Trophoblast cell (in vitro differentiated cells and primary cell): ENCODE results near the gene CSRP1.

ENCODE experiments used
- DNase-seq, 2 donors: peaks; one replicate each; pipeline ENCODE4 v3.0.0-alpha.2; 2016
- H2AFZ ChIP-seq: 2 replicates; pipeline ENCODE4 v1.6.1; 2013; ENCODE audit warnings: low read length, moderate library complexity, mild to moderate bottlenecking; ENCODE audit not compliant: insufficient read depth, poor library complexity
- H2AK5ac ChIP-seq: 2 replicates; pipeline ENCODE4 v1.6.1; 2013; ENCODE audit warnings: mild to moderate bottlenecking, low read length
- H2BK120ac ChIP-seq: 2 replicates; pipeline ENCODE4 v1.6.1; 2013; ENCODE audit warnings: low read length, mild to moderate bottlenecking, moderate library complexity; ENCODE audit not compliant: insufficient read depth, poor library complexity
- H2BK12ac ChIP-seq: 2 replicates; pipeline ENCODE4 v1.6.1; 2013; ENCODE audit warnings: mild to moderate bottlenecking, low read length, moderate library complexity
- H2BK5ac ChIP-seq: 2 replicates; pipeline ENCODE4 v1.6.1; 2013; ENCODE audit warnings: low read length, low read depth, moderate library complexity, mild to moderate bottlenecking; ENCODE audit not compliant: poor library complexity
- H3K14ac ChIP-seq: 2 replicates; pipeline ENCODE4 v1.6.1; 2013; ENCODE audit warnings: mild to moderate bottlenecking, low read length
- H3K18ac ChIP-seq: 2 replicates; pipeline ENCODE4 v1.6.1; 2013; ENCODE audit warnings: mild to moderate bottlenecking, low read length
- H3K23ac ChIP-seq: 2 replicates; pipeline ENCODE4 v1.6.1; 2013; ENCODE audit warnings: low read length
- H3K27ac ChIP-seq: 2 replicates; pipeline ENCODE4 v1.5.1; 2013; ENCODE audit warnings: low read depth, mild to moderate bottlenecking, inconsistent platforms, low read length, moderate library complexity
- H3K27me3 ChIP-seq: 2 replicates; pipeline ENCODE4 v1.6.1; 2013; ENCODE audit warnings: inconsistent platforms, mild to moderate bottlenecking, low read length, moderate library complexity; ENCODE audit not compliant: insufficient read depth
- H3K36me3 ChIP-seq, 2 experiments: 1 replicate in 1 of 2; 2 replicates in 1 of 2; pipeline ENCODE4 v1.6.1; 2013; ENCODE audit warnings: low read length in 2 of 2, mild to moderate bottlenecking in 2 of 2, moderate library complexity in 1 of 2; ENCODE audit not compliant: insufficient read depth in 2 of 2, control insufficient read depth in 1 of 2
- H3K4ac ChIP-seq: 2 replicates; pipeline ENCODE4 v1.6.1; 2013; ENCODE audit warnings: low read depth, mild to moderate bottlenecking, low read length, moderate library complexity
- H3K4me1 ChIP-seq, 2 experiments: 1 replicate in 1 of 2; 2 replicates in 1 of 2; pipeline ENCODE4 v1.6.1; 2013; ENCODE audit warnings: low read length in 2 of 2, mild to moderate bottlenecking in 2 of 2, moderate library complexity in 1 of 2; ENCODE audit not compliant: insufficient read depth in 2 of 2, control insufficient read depth in 1 of 2
- H3K4me2 ChIP-seq: 2 replicates; pipeline ENCODE4 v1.6.1; 2013; ENCODE audit warnings: inconsistent platforms, mild to moderate bottlenecking, low read length, moderate library complexity
- H3K4me3 ChIP-seq: 2 replicates; pipeline ENCODE4 v1.5.1; 2013; ENCODE audit warnings: mild to moderate bottlenecking, low read depth, low read length, inconsistent platforms
- H3K79me1 ChIP-seq: one replicate; pipeline ENCODE4 v1.6.1; 2013; ENCODE audit warnings: low read length
- H3K79me2 ChIP-seq: 2 replicates; pipeline ENCODE4 v1.6.1; 2013; ENCODE audit warnings: low read length, mild to moderate bottlenecking; ENCODE audit not compliant: control insufficient read depth, insufficient read depth, poor library complexity
- H3K9ac ChIP-seq: 2 replicates; pipeline ENCODE4 v1.6.1; 2013; ENCODE audit warnings: mild to moderate bottlenecking, low read length
- H3K9me3 ChIP-seq: 2 replicates; pipeline ENCODE4 v1.6.1; 2013; ENCODE audit warnings: low read depth, mild to moderate bottlenecking, control low read depth, inconsistent platforms, low read length; ENCODE audit not compliant: insufficient read depth
- H4K12ac ChIP-seq: 2 replicates; pipeline ENCODE4 v1.6.1; 2013; ENCODE audit warnings: low read depth, mild to moderate bottlenecking, low read length, moderate library complexity
- H4K8ac ChIP-seq: 2 replicates; pipeline ENCODE4 v1.6.1; 2013; ENCODE audit warnings: low read depth, mild to moderate bottlenecking, low read length, moderate library complexity
- H4K91ac ChIP-seq: one replicate; pipeline ENCODE4 v1.6.1; 2013; ENCODE audit warnings: low read depth, mild to moderate bottlenecking, low read length, moderate library complexity
- WGBS: extraction: QIAGEN DNeasy Blood & Tissue Kit; methylation state at CpG from one replicate; pipeline ENCODE4 v1.1.7; 2013; ENCODE audit warnings: missing lambda C conversion rate; ENCODE audit not compliant: insufficient read length, insufficient coverage; ENCODE audit errors: extremely low coverage; 5-methylcytosine and 5-hydroxymethylcytosine counted together

The CSRP1 gene

DNA sequence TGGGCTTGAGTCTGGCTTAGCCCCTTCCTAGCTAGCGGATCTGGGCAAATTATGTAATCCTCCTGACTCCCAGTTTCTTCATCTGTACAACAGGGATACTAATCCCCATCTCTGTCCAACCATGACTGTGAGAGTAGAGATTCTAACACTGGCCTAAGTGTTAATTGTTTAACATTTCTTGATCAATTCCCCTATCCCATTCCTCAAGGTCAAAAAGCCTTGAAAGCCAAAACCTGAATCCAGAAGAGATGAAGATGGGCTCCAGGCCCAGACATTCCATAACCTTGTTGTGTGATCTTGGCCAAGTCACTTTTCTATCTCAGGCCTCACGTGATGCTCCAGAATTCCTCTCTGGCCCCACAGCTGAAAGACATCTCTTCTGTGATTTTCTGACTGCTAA lies 19.2 kb downstream of the CSRP1 start:
- no CpG with 5 or more reads among the region's 2 CpGs for WGBS
- H3K4me1 ChIP-seq = peaks cover 13 to 15% of the 10 kb centered on the region in 2 experiments
- no peaks in the 10 kb centered on the region for H3K9me3 ChIP-seq
- peaks cover 58 to 82% of the 10 kb centered on the region in 2 experiments for H3K36me3 ChIP-seq
- H3K14ac ChIP-seq = no peak overlapping the region
- no peak overlapping the region for H3K4ac ChIP-seq
- no peak overlapping the region for H3K9ac ChIP-seq
- no peak overlapping the region for H2BK12ac ChIP-seq
- no peak overlapping the region for H3K23ac ChIP-seq
- no peak overlapping the region for H3K27ac ChIP-seq
- no peak overlapping the region for H3K18ac ChIP-seq
- DNase-seq = no peak
- no peak overlapping the region for H4K8ac ChIP-seq
- no peak overlapping the region for H4K12ac ChIP-seq
- no peak overlapping the region for H3K4me2 ChIP-seq
- no peaks in the 10 kb centered on the region for H3K27me3 ChIP-seq
- no peaks in the 10 kb centered on the region for H3K79me2 ChIP-seq
- peaks cover 15% of the 10 kb centered on the region for H3K79me1 ChIP-seq
- no peak overlapping the region for H2AFZ ChIP-seq
- H3K4me3 ChIP-seq = no peak overlapping the region
- no peak overlapping the region for H2BK5ac ChIP-seq
- H4K91ac ChIP-seq = no peak overlapping the region
- H2BK120ac ChIP-seq = no peak overlapping the region
- no peak overlapping the region for H2AK5ac ChIP-seq

DNA sequence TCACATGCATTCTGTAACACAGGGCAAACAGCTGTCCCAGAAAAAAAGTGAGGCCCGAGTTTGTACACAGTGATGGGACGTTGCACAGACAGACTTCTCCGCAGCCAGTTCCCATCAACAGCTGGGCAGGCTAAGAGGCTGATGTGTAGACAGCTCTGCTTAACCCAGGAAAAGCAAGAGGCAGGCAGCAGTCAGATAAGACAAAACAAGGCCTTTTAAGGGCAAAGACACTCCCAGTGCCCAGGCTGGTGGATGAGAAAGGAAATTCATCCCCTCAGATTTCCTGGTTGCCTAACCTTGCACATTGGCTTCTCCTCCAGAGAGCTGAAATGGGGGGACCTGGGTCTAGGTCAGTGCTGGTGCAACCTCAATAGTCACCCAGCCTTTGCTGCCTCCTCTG lies 20.7 kb downstream of the CSRP1 start:
- Histone ChIP-seq H3K4ac (no peak overlapping the region), H3K4me3 (no peak overlapping the region), H3K14ac (no peak overlapping the region), H3K79me1 (peaks cover 22% of the 10 kb centered on the region), H4K12ac (no peak overlapping the region), H3K18ac (peak overlapping the region; percentile 9), H3K4me2 (no peak overlapping the region), H2BK5ac (peak overlapping the region; percentile 5), H3K79me2 (no peaks in the 10 kb centered on the region), H4K8ac (no peak overlapping the region), H2AFZ (no peak overlapping the region), H3K23ac (no peak overlapping the region), H3K9ac (no peak overlapping the region), H3K27ac (peak overlapping the region; percentile 19), H4K91ac (peak overlapping the region; percentile 48), H2BK12ac (peak overlapping the region; percentile 34), H2AK5ac (no peak overlapping the region), H3K36me3 (peaks cover 53 to 73% of the 10 kb centered on the region in 2 experiments), H3K9me3 (no peaks in the 10 kb centered on the region), H2BK120ac (peak overlapping the region; percentile 50), H3K4me1 (peaks cover 14 to 21% of the 10 kb centered on the region in 2 experiments), H3K27me3 (no peaks in the 10 kb centered on the region)
- DNase-seq = no peak
- WGBS = no CpG with 5 or more reads among the region's 3 CpGs

DNA sequence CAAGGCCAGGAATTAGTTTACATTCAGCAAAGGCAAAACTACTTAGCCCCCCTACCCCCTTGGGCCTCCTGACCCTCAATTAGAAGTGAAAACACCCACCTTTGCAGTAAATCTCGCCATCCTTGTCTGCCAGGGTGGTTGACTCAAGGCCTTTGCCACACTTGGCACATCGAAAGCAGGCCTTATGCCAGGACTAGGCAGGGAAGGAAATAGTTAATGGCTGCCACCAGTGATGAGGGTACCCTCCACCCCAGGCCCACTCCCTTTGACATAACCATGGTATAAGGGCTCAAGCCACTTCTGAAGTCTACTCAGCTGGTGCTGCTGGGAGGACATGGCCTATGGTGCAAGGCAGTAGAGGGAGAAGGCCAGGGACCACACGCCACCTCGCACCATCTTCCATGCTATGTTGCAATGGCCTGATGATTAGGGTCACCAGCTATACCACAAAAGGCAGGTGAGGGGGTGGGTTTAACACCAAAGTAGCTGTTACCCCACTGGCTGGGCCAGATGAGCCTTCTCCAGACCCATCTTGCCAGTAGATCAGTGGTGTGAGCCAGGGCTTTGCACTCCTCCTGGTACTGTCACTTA lies 21.6 kb downstream of the CSRP1 start:
- Histone ChIP-seq H2BK5ac (no peak overlapping the region), H2AK5ac (peak overlapping the region; percentile 61), H4K91ac (peak overlapping the region; percentile 38), H3K4me3 (no peak overlapping the region), H3K23ac (no peak overlapping the region), H3K18ac (peak overlapping the region; percentile 58), H4K8ac (peak overlapping the region; percentile 20), H3K9ac (no peak overlapping the region), H4K12ac (no peak overlapping the region), H2BK12ac (peak overlapping the region; percentile 46), H3K79me1 (peaks cover 25% of the 10 kb centered on the region), H3K27ac (no peak overlapping the region), H3K9me3 (no peaks in the 10 kb centered on the region), H3K4me1 (peaks cover 19 to 25% of the 10 kb centered on the region in 2 experiments), H2AFZ (peak overlapping the region; percentile 30), H3K14ac (peak overlapping the region; percentile 37), H3K4ac (no peak overlapping the region), H2BK120ac (peak overlapping the region; percentile 4), H3K27me3 (no peaks in the 10 kb centered on the region), H3K79me2 (no peaks in the 10 kb centered on the region), H3K36me3 (peaks cover 50 to 69% of the 10 kb centered on the region in 2 experiments), H3K4me2 (no peak overlapping the region)
- DNase-seq = no peak
- no CpG with 5 or more reads among the region's 4 CpGs for WGBS

DNA sequence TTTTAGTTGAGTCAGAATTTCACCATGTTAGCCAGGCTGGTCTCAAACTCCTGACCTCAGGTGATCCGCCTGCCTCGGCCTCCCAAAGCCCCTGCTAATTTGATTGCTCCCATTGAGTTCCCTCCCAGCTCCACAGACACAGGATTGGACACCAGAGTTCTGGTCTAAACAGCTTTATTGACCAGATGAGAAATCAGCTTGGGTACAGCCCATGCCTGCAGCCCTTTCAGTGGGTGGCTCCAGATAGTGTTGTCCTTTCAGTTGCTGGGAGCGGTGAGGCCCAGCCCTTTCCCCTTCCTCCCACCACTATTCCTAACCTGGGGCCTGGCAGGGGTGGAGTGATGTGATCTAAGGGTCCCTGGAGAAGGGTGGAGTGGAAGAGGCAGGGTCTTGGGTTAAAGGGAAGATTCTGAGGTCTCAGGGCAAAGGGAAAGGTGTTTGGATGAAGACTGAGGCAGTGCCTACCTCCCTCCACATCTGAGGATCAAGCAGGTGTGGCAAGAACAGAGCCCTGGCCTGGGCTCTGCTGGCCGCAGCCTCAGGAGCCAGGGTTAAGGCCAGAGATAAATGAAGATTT lies 23.5 kb downstream of the CSRP1 start:
- no peaks in the 10 kb centered on the region for H3K27me3 ChIP-seq
- no peaks in the 10 kb centered on the region for H3K79me2 ChIP-seq
- no peak overlapping the region for H3K14ac ChIP-seq
- peaks cover 19 to 29% of the 10 kb centered on the region in 2 experiments for H3K4me1 ChIP-seq
- peak overlapping the region; percentile 65 for H4K91ac ChIP-seq
- H3K23ac ChIP-seq = no peak overlapping the region
- peak overlapping the region; percentile 33 for H2BK120ac ChIP-seq
- H3K36me3 ChIP-seq = peaks cover 34 to 51% of the 10 kb centered on the region in 2 experiments
- no peak for DNase-seq
- H2AK5ac ChIP-seq = no peak overlapping the region
- no peak overlapping the region for H3K18ac ChIP-seq
- no peak overlapping the region for H3K4me2 ChIP-seq
- peak overlapping the region; percentile 5 for H3K27ac ChIP-seq
- no peaks in the 10 kb centered on the region for H3K9me3 ChIP-seq
- WGBS = no CpG with 5 or more reads among the region's 4 CpGs
- no peak overlapping the region for H3K9ac ChIP-seq
- no peak overlapping the region for H4K12ac ChIP-seq
- H2BK5ac ChIP-seq = peak overlapping the region; percentile 42
- H4K8ac ChIP-seq = no peak overlapping the region
- H3K79me1 ChIP-seq = peaks cover 27% of the 10 kb centered on the region
- peak overlapping the region; percentile 67 for H2BK12ac ChIP-seq
- H3K4ac ChIP-seq = no peak overlapping the region
- no peak overlapping the region for H2AFZ ChIP-seq
- no peak overlapping the region for H3K4me3 ChIP-seq
